Measurements from ENCODE around the gene ANKRD13B. TPM values are rescaled to one million over a fixed set of nuclear protein-coding genes. Genes with fewer than 3 reads are reported as not detected.

ANKRD13B gene
- 5.2 and 10.9 TPM in 2 replicates for total RNA-seq

GRCh38 chr17:29592850-29593551, at the start of gene ANKRD13B:
ANKRD13B (plus strand) TSS chr17:29593132; CDS start chr17:29593622, 490 bp downstream.

GRCh38 chr17:29566473-29567303, 26.2 kb upstream of the ANKRD13B start, which contains the start of gene ABHD15:
ABHD15 (minus strand) TSS chr17:29567037; CDS start chr17:29566966, 71 bp downstream.

GRCh38 chr17:29568331-29569244, 24.3 kb upstream of the ANKRD13B start, which contains the start of gene TP53I13:
TP53I13 (plus strand) TSS chr17:29568701; CDS start chr17:29568759, 58 bp downstream.

GRCh38 chr17:29589524-29590410, 3.2 kb upstream of the ANKRD13B start, which contains the start of gene GIT1:
GIT1 (minus strand) TSS chr17:29589648; CDS start chr17:29589378, 270 bp downstream.

GRCh38 chr17:29622337-29623282, 29.7 kb downstream of the ANKRD13B start, which contains the start of gene CORO6:
CORO6 (minus strand) TSS chr17:29622912; CDS start chr17:29621421, 1,491 bp downstream.

Other genes with a start within 250 kb of the ANKRD13B start
- 34.0 and 38.3 TPM in 2 replicates for gene TAOK1, start 202.8 kb upstream of the ANKRD13B start, total RNA-seq
- 7.7 and 8.2 TPM in 2 replicates for gene ABHD15, start 26.1 kb upstream of the ANKRD13B start, total RNA-seq
- gene TP53I13, start 24.4 kb upstream of the ANKRD13B start, total RNA-seq, result 25.4 and 35.0 TPM in 2 replicates
- 14.3 and 22.7 TPM in 2 replicates for gene GIT1, start 3.5 kb upstream of the ANKRD13B start, total RNA-seq
- 9.6 and 10.2 TPM in 2 replicates for gene CORO6, start 29.8 kb downstream of the ANKRD13B start, total RNA-seq

All from bronchial smooth muscle cell (primary cell).